Measurements from ENCODE around the gene TTC22.

TTC22 gene

DNA sequence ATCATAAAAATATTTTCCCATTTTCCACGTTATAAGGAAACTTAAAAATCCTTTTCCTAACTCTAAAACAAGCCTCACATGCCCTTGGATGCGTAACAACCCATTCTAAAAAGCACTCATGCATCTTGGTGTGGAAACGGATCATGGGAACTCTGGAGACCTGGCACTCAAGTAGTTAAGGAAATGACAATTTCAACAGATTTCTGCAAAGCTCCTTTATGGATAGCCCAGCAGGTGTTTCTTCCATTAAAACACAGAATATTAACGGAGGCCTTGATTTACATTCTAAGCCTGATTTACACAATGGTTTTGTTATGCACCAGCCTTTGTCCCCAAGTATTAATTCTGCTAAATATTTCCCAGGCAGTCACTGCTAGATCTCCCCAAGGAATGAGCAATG is 49.7 kb downstream of the TTC22 start:
- no peak for DNase-seq (ENCODE audit: low spot score)

DNA sequence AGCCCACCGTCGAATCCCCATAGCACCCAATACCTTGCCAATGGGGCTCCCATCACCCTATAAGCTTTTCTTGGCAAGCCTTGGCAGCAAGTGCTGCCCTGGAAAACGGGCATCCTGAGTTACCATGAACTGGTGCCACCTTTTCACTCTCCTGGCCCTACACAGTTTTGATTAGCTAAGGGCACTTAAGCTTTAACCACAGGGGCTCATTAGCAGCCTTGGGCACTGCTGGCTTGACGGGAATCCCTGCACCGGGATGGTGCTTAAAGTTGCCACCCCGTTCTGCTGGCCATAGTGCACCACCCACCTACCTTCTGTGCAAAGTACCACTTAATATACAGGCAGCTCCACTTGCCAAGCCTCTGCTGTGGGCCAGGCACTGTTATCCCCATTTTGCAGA is 50.5 kb downstream of the TTC22 start:
- DNase-seq (ENCODE audit: low spot score), result no peak

DNA sequence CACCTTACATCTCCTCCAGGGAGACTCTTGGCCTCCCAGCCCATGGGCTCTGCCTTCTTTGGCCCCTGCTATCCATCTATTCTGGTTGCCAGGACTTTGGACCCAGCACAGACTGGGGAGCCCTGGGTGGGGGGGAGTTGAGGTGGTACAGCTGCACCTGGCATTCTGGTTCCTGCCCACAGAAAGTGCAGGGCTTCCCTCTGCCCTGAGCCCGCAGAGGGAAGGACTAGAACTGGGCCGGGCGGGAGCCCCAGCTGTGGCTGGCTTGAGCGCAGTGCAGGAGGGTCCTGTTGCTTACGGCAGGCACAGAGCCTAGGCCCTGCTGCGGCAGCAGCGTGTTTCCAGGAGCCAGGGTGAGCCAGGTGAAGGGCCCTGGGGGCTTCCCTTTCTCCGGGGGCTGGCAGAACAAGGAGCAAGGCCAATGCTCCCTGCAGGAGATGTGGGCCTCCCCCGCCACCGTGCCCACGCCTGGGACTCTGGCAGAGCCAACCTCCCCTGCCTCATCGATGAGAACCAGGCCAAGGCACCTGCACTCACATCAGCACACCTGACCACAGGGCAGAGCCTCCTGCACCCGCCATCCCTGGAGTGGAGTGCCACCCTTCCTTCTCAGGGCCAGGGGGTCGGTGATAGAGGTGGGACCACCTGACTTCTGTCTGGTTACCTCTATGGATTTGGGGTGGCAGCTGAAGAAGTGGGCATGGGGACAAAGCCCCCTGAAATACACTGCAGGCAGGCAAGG is 52.9 kb downstream of the TTC22 start:
- DNase-seq (ENCODE audit: low spot score), result no peak

DNA sequence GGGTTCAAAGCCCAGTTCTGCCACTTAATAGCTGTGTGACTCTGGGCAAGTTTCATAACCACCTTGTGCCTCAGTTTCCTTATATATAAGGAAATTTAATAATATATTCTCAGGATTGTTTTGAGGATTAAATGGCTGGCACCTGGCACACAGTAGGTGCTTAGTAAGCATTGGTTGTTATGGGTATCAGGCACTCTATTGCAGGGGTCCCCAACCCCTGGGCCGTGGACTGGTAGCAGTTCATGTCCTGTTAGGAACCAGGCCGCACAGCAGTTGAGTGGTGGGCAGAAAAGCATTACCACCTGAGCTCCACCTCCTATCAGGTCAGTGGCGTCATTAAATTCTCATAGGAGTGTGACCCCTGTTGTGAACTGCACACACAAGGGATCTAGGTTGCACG is 55.3 kb downstream of the TTC22 start:
- DNase-seq (ENCODE audit: low spot score), result no peak

DNA sequence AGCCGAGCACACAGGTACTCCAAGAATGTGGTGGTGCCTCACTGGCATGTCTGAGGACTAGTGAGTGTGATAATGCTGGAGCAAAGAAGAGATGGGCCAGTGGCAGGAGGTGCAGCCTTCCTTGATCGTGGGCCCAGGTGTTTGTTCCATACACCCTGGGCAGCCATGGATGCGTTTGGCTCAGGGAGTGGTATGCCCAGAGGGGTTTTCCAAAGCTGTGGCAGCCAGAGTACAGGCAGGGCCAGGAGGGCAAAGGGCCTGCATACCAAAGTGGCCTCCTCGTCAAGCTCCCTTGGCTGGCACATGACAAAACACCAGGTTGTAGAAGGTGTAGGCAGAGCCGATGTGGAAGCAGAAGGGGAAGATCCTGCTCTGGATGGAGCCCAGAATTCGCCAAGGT is 55.8 kb downstream of the TTC22 start:
- DNase-seq (ENCODE audit: low spot score), result no peak

DNA sequence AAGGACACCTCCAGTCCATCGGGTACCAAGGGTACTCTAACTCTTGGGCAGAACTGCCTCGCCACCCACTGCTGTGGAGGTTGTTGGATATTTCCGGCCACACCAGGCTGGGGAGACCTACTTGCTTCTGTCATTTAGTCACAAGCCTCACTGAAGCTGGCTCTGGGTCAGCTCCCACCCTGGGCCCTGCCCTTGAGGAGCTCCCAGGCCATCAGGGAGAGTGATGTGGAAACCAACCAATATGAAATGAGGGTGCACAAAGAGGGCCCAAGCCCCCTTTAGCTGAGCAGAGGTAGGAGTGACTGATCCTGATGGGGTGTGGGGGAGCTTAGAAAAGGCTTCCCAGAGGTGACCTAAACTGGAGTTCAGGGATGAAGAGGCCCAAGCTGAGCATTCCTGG is 56.4 kb downstream of the TTC22 start:
- DNase-seq (ENCODE audit: low spot score), result no peak

DNA sequence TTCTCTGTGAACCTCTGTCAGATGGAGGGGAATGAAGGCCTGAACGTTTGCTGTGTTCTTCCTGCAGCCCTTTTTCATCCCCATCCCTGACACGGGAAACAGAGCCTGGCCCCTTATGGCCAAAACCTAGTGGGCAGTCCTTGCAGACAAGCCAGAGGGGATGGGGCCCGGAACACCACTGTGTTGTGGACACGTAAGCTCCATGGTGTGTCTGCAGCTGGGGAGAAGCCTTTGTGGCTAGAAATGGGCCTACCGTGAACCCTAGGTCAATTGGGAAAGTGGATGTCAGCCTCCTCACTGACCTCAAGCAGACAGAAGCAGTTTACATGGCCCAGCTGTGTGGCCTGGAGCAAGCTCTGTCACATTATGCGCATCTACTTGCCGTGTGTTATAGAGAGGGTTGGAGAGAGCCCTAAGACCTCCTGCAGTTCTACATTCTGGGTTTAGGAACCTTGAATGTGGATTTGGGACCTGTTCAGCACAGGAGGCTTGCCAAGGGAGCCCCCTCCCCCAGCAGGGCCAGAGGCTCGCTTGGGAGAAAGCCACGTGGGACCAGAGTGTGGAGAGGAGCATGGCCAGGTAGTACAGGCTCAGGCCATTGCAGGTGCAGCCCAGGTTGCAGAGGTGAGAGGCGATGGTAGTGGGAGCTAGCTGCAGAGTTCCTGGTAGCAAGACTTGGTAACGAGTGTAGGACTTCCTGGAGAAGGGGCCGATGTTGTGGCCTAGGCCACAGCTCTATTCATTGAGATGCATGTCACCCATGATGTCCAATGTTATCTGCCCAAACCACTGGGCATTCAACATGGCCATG is 57.5 kb downstream of the TTC22 start:
- DNase-seq (ENCODE audit: low spot score), result no peak

DNA sequence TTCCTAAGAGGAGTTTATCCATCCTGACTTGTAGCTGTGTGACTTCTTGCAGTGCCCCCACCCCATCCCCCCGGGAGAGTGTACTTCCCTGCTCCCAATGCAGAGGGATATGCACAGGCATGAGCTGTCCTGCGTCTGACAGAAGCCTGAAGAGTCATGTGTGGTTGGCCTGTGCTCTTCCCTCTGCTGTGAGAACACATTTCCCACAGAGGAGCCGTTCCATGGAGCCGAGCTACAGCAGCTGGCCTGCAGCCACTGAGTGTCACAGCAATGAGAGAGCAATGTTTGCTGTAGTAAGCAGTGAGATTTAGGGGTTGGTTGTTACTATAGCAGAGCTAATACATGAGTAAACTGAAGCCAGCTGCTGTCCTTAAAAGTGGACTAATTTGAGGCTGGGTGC is 58.8 kb downstream of the TTC22 start:
- DNase-seq (ENCODE audit: low spot score), result no peak

DNA sequence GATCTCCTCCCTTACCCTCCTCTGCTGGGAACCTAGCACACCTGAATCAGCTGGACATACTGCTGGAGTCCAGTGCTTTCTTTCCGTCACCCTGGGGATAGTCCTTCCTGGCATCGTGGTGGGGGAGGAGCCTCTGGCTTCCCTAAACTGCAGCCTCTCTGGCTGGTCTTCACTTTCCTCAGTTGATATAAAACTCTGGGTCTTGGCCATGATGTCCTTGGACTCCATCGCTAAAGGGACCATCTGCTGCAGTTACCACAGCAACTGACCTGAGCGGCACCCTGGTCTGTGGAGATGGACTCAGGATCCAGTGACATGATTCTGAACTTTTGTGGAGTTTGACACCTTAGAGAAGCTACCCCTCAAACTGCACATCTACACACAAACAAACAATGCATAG is 59.6 kb downstream of the TTC22 start:
- no peak for DNase-seq (ENCODE audit: low spot score)

DNA sequence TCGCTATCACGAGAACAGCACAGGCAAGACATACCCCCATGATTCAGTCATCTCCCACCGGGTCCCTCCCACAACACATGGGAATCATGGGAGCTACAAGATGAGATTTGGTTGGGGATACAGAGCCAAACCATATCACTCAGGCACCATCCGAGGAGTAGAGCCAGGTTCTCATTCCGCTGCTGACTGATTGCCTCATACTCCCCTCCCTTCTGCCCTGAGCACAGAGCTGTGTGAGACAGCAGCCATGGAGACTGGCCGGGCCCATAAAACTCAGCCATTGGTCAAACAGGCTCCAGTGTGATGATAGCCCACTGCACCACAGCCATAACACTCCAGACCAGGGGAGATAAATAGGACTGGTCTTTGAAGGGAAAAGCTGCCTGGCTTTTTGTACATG is 62.9 kb downstream of the TTC22 start:
- no peak for DNase-seq (ENCODE audit: low spot score)

DNA sequence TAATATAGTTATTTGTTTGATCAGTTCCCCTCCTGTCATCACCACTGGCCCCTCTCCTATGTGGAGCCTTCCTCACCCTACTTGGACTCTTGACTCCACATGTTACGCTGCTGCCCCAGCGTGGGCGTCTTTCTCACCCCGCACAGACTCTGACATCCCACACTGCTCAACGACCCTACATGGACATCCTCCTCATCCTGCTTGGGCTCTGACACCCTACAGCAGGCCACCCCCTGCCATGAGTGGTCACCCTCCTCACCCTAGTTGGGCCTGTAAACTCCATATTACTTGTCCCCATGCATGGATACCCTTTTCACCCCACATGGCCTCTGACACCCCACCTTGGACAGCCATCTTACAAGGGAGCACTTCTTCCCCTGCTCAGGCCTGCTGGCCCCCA is 64.4 kb downstream of the TTC22 start:
- DNase-seq (ENCODE audit: low spot score), result no peak
